ENCODE data around the gene VPS13D.

VPS13D gene

GRCh38 chr1:12272770-12273169 lies 42.9 kb downstream of the VPS13D start:
- no peak overlapping the region for H3K27ac Mint-ChIP-seq
- ATAC-seq (replicated peaks) = no peak
- peaks cover 40 to 53% of the 10 kb centered on the region in 2 donors for H3K36me3 Mint-ChIP-seq
- H3K27me3 Mint-ChIP-seq = no peaks in the 10 kb centered on the region
- H3K4me3 Mint-ChIP-seq = no peak overlapping the region
- no peaks in the 10 kb centered on the region for H3K4me1 Mint-ChIP-seq
- no peaks in the 10 kb centered on the region for H3K9me3 Mint-ChIP-seq
- DNase-seq = no peak

DNA sequence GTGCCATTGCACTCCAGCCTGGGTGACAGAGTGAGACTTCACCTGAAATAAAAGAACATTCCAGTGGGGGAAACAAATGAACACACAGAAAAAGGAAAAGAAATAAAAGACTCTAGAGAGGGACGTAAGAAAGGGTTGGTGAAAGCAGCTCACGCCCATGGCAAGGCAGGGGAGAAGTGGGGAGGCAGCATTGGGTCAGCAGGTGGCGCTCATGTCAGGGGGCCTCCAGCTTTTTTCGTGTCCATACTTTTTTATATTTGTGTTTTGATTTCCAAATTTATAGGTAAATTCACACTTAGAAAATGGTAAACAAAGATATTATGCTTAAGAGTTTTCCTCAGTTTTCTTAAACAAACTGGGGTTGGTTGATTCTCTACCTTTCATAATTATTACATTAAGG lies 45.5 kb downstream of the VPS13D start:
- H3K27ac Mint-ChIP-seq = no peak overlapping the region
- no peak overlapping the region for H3K4me3 Mint-ChIP-seq
- ATAC-seq (replicated peaks) (peak in 1 of 2 donors; percentile 42), DNase-seq (no peak)
- H3K4me1 Mint-ChIP-seq = no peaks in the 10 kb centered on the region
- no peaks in the 10 kb centered on the region for H3K27me3 Mint-ChIP-seq
- peaks cover 33 to 56% of the 10 kb centered on the region in 2 donors for H3K36me3 Mint-ChIP-seq
- H3K9me3 Mint-ChIP-seq = no peaks in the 10 kb centered on the region

- no peak overlapping the region for H3K4me3 Mint-ChIP-seq
- no peaks in the 10 kb centered on the region for H3K4me1 Mint-ChIP-seq
- H3K27me3 Mint-ChIP-seq = no peaks in the 10 kb centered on the region
- no peaks in the 10 kb centered on the region for H3K9me3 Mint-ChIP-seq
- no peak overlapping the region for H3K27ac Mint-ChIP-seq
- ATAC-seq (replicated peaks) (no peak), DNase-seq (no peak)
- H3K36me3 Mint-ChIP-seq = peaks cover 29 to 51% of the 10 kb centered on the region in 2 donors
Observed at GRCh38 chr1:12276225-12276624, 46.4 kb downstream of the VPS13D start.

DNA sequence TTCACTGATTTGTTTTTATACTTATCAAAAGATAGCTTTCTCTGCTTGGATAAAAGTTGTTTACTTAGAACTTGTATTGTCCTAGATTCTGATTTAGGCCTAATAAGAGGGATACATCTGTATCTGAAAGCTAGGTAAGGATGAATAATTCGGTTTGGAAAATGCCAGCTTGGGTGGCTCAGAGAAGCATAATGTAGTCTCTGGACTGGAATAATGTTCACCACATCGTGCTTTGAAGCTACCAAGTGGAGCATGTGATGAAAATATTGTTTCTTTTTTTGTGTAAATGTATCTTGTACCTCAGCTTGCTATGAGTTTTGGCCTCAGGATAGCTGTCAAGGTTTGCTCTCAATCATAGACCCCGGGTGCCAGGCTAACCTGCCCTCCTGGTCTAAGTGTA lies 49.2 kb downstream of the VPS13D start:
- no peaks in the 10 kb centered on the region for H3K9me3 Mint-ChIP-seq
- H3K27ac Mint-ChIP-seq = no peak overlapping the region
- DNase-seq (no peak), ATAC-seq (replicated peaks) (no peak)
- no peak overlapping the region for H3K4me3 Mint-ChIP-seq
- H3K36me3 Mint-ChIP-seq = peaks cover 22 to 46% of the 10 kb centered on the region in 2 donors
- H3K27me3 Mint-ChIP-seq = no peaks in the 10 kb centered on the region
- H3K4me1 Mint-ChIP-seq = no peaks in the 10 kb centered on the region

DNA sequence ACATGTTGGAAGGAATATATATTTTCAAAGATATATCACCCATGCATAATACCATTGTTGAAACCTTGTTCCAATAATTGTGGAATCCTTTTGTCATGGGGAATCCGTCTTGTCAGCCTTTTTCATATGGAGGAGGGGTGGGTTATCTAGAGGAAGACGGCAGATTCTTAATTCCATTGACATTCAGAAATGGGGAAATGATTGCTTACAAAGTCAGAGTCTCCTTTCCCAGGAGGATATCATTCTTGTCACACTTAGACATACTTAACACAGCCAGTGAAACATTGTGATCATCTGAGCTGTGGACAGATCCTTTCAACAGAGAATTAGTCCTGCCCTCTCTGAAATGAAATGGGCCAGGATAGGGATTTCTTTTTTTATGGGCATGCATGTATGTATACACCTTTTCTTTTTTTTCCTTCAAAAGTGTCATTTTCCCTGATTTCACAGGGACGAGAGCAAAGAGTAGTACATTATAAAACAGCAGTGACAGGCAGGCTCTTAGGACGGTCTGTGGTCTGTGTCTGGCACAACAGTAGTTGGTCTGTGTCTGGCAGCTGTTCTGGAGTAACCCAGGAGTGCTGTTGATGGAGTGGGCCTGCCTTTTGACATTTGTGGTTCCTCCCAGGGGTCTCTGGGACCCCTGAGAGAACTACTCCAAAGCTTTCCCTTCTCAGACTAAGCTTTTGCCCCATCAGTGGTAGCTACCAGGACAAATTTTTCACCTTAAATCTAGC lies 50.1 kb downstream of the VPS13D start:
- no peaks in the 10 kb centered on the region for H3K9me3 Mint-ChIP-seq
- ATAC-seq (replicated peaks) = no peak
- H3K27me3 Mint-ChIP-seq = no peaks in the 10 kb centered on the region
- no peak for DNase-seq
- peaks cover 22 to 46% of the 10 kb centered on the region in 2 donors for H3K36me3 Mint-ChIP-seq
- H3K4me1 Mint-ChIP-seq = no peaks in the 10 kb centered on the region
- H3K27ac Mint-ChIP-seq = no peak overlapping the region
- no peak overlapping the region for H3K4me3 Mint-ChIP-seq

- Mint-ChIP-seq H3K27me3 (no peaks in the 10 kb centered on the region), H3K27ac (no peak overlapping the region), H3K9me3 (no peaks in the 10 kb centered on the region), H3K4me1 (peaks cover 5 to 13% of the 10 kb centered on the region in 2 donors), H3K36me3 (peaks cover 24 to 37% of the 10 kb centered on the region in 2 donors), H3K4me3 (no peak overlapping the region)
- DNase-seq = no peak
- no peak for ATAC-seq (replicated peaks)
Observed at GRCh38 chr1:12282142-12282541, 52.3 kb downstream of the VPS13D start.

DNA sequence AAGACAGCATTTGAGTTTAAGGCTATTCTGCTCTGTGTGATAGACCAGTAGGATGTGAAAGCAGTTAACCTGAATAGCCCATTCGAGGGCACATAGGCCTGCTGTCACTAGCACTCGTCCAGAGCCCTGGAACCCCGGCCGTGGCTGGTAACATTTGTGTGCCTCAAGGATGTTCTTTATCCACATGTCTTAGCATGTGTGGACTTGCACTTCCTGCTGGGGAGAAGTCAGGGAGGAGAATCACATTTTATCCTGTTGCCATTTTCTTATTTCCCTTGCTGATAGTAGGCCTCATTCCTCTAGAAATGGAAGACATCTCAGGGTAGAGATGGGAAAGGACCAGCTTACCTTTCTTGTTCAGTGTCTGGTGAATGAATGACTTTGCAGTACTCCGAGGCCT lies 54.7 kb downstream of the VPS13D start:
- Mint-ChIP-seq H3K27me3 (no peaks in the 10 kb centered on the region), H3K27ac (no peak overlapping the region), H3K4me1 (peaks cover 9 to 17% of the 10 kb centered on the region in 2 donors), H3K9me3 (no peaks in the 10 kb centered on the region), H3K4me3 (no peak overlapping the region), H3K36me3 (peaks cover 23 to 36% of the 10 kb centered on the region in 2 donors)
- no peak for ATAC-seq (replicated peaks)
- no peak for DNase-seq

GRCh38 chr1:12285496-12286143 lies 55.8 kb downstream of the VPS13D start:
- Mint-ChIP-seq H3K36me3 (peaks cover 28 to 42% of the 10 kb centered on the region in 2 donors), H3K27me3 (no peaks in the 10 kb centered on the region), H3K4me1 (peaks cover 9 to 17% of the 10 kb centered on the region in 2 donors), H3K9me3 (no peaks in the 10 kb centered on the region), H3K27ac (no peak overlapping the region), H3K4me3 (no peak overlapping the region)
- no peak for DNase-seq
- ATAC-seq (replicated peaks) = no peak

- Mint-ChIP-seq H3K4me3 (no peak overlapping the region), H3K9me3 (no peaks in the 10 kb centered on the region), H3K36me3 (peaks cover 27 to 39% of the 10 kb centered on the region in 2 donors), H3K27ac (peak overlapping the region; percentile 31), H3K27me3 (no peaks in the 10 kb centered on the region), H3K4me1 (peaks cover 9 to 17% of the 10 kb centered on the region in 2 donors)
- no peak for ATAC-seq (replicated peaks)
- DNase-seq = no peak
Observed at GRCh38 chr1:12287869-12288268, 58.0 kb downstream of the VPS13D start.

GRCh38 chr1:12290828-12291227 lies 61.0 kb downstream of the VPS13D start:
- peaks cover 29 to 43% of the 10 kb centered on the region in 2 donors for H3K36me3 Mint-ChIP-seq

GRCh38 chr1:12293416-12293815 lies 63.6 kb downstream of the VPS13D start:
- DNase-seq (no peak), ATAC-seq (replicated peaks) (no peak)
- no peak overlapping the region for H3K27ac Mint-ChIP-seq
- no peak overlapping the region for H3K4me3 Mint-ChIP-seq
- no peaks in the 10 kb centered on the region for H3K9me3 Mint-ChIP-seq
- no peaks in the 10 kb centered on the region for H3K4me1 Mint-ChIP-seq
- H3K27me3 Mint-ChIP-seq = no peaks in the 10 kb centered on the region
- H3K36me3 Mint-ChIP-seq = peaks cover 19 to 34% of the 10 kb centered on the region in 2 donors

More at GRCh38 chr1:12290828-12291227, 61.0 kb downstream of the VPS13D start:
- H3K9me3 Mint-ChIP-seq = no peaks in the 10 kb centered on the region
- H3K4me1 Mint-ChIP-seq = peaks cover 9 to 15% of the 10 kb centered on the region in 2 donors
- DNase-seq (no peak), ATAC-seq (replicated peaks) (no peak)
- no peak overlapping the region for H3K27ac Mint-ChIP-seq
- H3K4me3 Mint-ChIP-seq = no peak overlapping the region
- no peaks in the 10 kb centered on the region for H3K27me3 Mint-ChIP-seq

GRCh38 chr1:12294076-12294475 lies 64.2 kb downstream of the VPS13D start:
- H3K27ac Mint-ChIP-seq = no peak overlapping the region
- no peaks in the 10 kb centered on the region for H3K9me3 Mint-ChIP-seq
- peaks cover 23 to 40% of the 10 kb centered on the region in 2 donors for H3K36me3 Mint-ChIP-seq
- no peaks in the 10 kb centered on the region for H3K4me1 Mint-ChIP-seq
- ATAC-seq (replicated peaks) (no peak), DNase-seq (no peak)
- H3K27me3 Mint-ChIP-seq = no peaks in the 10 kb centered on the region
- H3K4me3 Mint-ChIP-seq = no peak overlapping the region

- no peak for ATAC-seq (replicated peaks)
- Mint-ChIP-seq H3K4me1 (no peaks in the 10 kb centered on the region), H3K27ac (no peak overlapping the region)
Observed at GRCh38 chr1:12296016-12296415, 66.2 kb downstream of the VPS13D start.

GRCh38 chr1:12296623-12297022 lies 66.8 kb downstream of the VPS13D start:
- Mint-ChIP-seq H3K36me3 (peaks cover 18 to 41% of the 10 kb centered on the region in 2 donors), H3K9me3 (no peaks in the 10 kb centered on the region), H3K27me3 (no peaks in the 10 kb centered on the region), H3K4me3 (no peak overlapping the region), H3K27ac (no peak overlapping the region), H3K4me1 (no peaks in the 10 kb centered on the region)
- peak in 1 of 2 donors; percentile 27 for ATAC-seq (replicated peaks)
- DNase-seq = no peak

More at GRCh38 chr1:12296016-12296415, 66.2 kb downstream of the VPS13D start:
- Mint-ChIP-seq H3K9me3 (no peaks in the 10 kb centered on the region), H3K4me3 (no peak overlapping the region), H3K36me3 (peaks cover 18 to 45% of the 10 kb centered on the region in 2 donors), H3K27me3 (no peaks in the 10 kb centered on the region)
- no peak for DNase-seq

DNA sequence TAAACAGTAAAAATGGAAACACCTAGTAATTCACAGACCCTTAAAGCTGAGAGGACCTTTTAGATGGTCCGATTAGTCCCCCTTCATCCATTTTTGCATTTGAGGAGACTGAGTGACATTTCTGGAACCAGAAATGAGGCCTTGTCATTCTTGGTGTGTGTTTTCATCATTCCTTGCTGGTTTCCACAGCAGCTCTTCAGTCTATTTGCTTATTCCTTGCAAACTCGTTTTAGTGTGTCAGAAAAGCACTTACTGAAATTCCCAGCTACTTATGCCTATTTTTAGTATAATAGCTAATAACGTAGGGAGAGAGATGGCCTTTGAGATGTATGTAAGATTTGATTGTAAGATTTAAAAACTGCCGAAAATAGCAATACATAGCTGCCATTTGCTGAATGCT lies 70.9 kb downstream of the VPS13D start:
- no peak overlapping the region for H3K27ac Mint-ChIP-seq
- H3K27me3 Mint-ChIP-seq = no peaks in the 10 kb centered on the region
- ATAC-seq (replicated peaks) (no peak), DNase-seq (no peak)
- no peaks in the 10 kb centered on the region for H3K9me3 Mint-ChIP-seq
- H3K36me3 Mint-ChIP-seq = peaks cover 22 to 52% of the 10 kb centered on the region in 2 donors
- no peak overlapping the region for H3K4me3 Mint-ChIP-seq
- no peaks in the 10 kb centered on the region for H3K4me1 Mint-ChIP-seq

All from stimulated activated naive B cell treated with anti-CD40 and anti-IgM and Interleukin-4, amounts not matched to agents 10 μg/mL and 1 μg/mL and 100 μg/mL, for 72 hours (primary cell).